Ascending aorta (tissue), 2 donors: ENCODE measurements around the gene IRAK1BP1. TPM values are rescaled to one million over a fixed set of nuclear protein-coding genes. Genes with fewer than 3 reads are reported as not detected.
"Not testable (repeated sequence)": the region's sequence is repeated elsewhere in the genome, so short reads cannot be mapped to it uniquely, and the experiment has no call there.

ENCODE experiments used
- DNase-seq, 2 donors: peaks; one replicate each; pipeline ENCODE4 v3.0.0-alpha.2; 2019; ENCODE audit warnings: low spot score in 2 of 2
- H3K27ac ChIP-seq, 2 donors: fragments of 200-600 bp; sonication (generic); one replicate each; pipeline ENCODE4 v1.5.1; 2016 to 2017; ENCODE audit warnings: mild to moderate bottlenecking in 1 of 2
- H3K27me3 ChIP-seq: fragments of 200-600 bp; sonication (generic); one replicate; pipeline ENCODE4 v1.5.1; 2017
- H3K36me3 ChIP-seq, 2 donors: fragments of 200-600 bp; sonication (generic); one replicate each; pipeline ENCODE4 v1.5.1; 2016
- H3K4me1 ChIP-seq, 2 donors: fragments of 200-600 bp; sonication (generic); one replicate each; pipeline ENCODE4 v1.5.1; 2016 to 2017; ENCODE audit warnings: mild to moderate bottlenecking in 1 of 2
- H3K4me3 ChIP-seq, 2 donors: fragments of 200-600 bp; sonication (generic); one replicate each; pipeline ENCODE4 v1.5.1; 2016 to 2017; ENCODE audit warnings: mild to moderate bottlenecking in 1 of 2
- H3K9me3 ChIP-seq, 2 donors: fragments of 200-600 bp; sonication (generic); one replicate each; pipeline ENCODE4 v1.5.1; 2016
- CTCF ChIP-seq, 3 experiments: fragments of 200-600 bp in 2 of 3; fragments of 450-650 bp in 1 of 3; sonication (generic) in 2 of 3; IDR thresholded peaks; one replicate each; pipeline ENCODE4 v1.5.1; 2016 to 2019; ENCODE audit warnings: antibody characterized with exemption in 3 of 3, mild to moderate bottlenecking in 1 of 3, moderate library complexity in 1 of 3
- intact Hi-C: fragments of 100-400 bp; cut with DNase I; formaldehyde crosslinking; loops from one replicate; pipeline ENCODE4 v1.15.1; 2023
- total RNA-seq: library from RNA; depleted of rRNA; stranded (reverse); fragments of >200 nt; gene quantifications from one replicate; pipeline ENCODE4 v1.1.0, GENCODE V29; 2016

Gene IRAK1BP1
- total RNA-seq, 1 donor from 2014 or later = 2.7 TPM

GRCh38 chr6:78863576-78863975 lies 3.8 kb upstream of the IRAK1BP1 start:
- no peak for TF ChIP-seq CTCF (IDR thresholded peaks at IDR 0.05)
- Histone ChIP-seq H3K27me3 (no peaks in the 10 kb centered on the region), H3K9me3 (no peaks in the 10 kb centered on the region), H3K4me1 (peaks cover 0 to 2% of the 10 kb centered on the region in 2 donors), H3K27ac (no peak overlapping the region), H3K4me3 (no peak overlapping the region), H3K36me3 (no peaks in the 10 kb centered on the region)
- DNase-seq = no peak
- intact Hi-C loops = no loop called here

- intact Hi-C loops = no loop called here
- Histone ChIP-seq H3K9me3 (no peaks in the 10 kb centered on the region), H3K36me3 (no peaks in the 10 kb centered on the region), H3K4me1 (peaks cover 0 to 2% of the 10 kb centered on the region in 2 donors), H3K27me3 (no peaks in the 10 kb centered on the region), H3K27ac (no peak overlapping the region), H3K4me3 (no peak overlapping the region)
- TF ChIP-seq CTCF (IDR thresholded peaks at IDR 0.05) = no peak
- no peak for DNase-seq
Observed at GRCh38 chr6:78864957-78865356, 2.4 kb upstream of the IRAK1BP1 start.

GRCh38 chr6:78867020-78867369 lies 356 bp upstream of the IRAK1BP1 start:
- peaks cover 0 to 2% of the 10 kb centered on the region in 2 donors for H3K4me1 ChIP-seq
- H3K9me3 ChIP-seq = no peaks in the 10 kb centered on the region
- no peak overlapping the region for H3K27ac ChIP-seq
- no peak for TF ChIP-seq CTCF (IDR thresholded peaks at IDR 0.05)
- H3K27me3 ChIP-seq = no peaks in the 10 kb centered on the region
- DNase-seq = no peak
- H3K4me3 ChIP-seq = peak overlapping the region; percentile 88 to 92
- intact Hi-C loops = no loop called here
- no peaks in the 10 kb centered on the region for H3K36me3 ChIP-seq

- peaks cover 0 to 2% of the 10 kb centered on the region in 2 donors for H3K4me1 ChIP-seq
- H3K4me3 ChIP-seq = peak overlapping the region; percentile 88 to 92
- DNase-seq = no peak
- H3K9me3 ChIP-seq = no peaks in the 10 kb centered on the region
- intact Hi-C loops = no loop called here
- H3K27me3 ChIP-seq = no peaks in the 10 kb centered on the region
- H3K36me3 ChIP-seq = no peaks in the 10 kb centered on the region
- no peak for TF ChIP-seq CTCF (IDR thresholded peaks at IDR 0.05)
- H3K27ac ChIP-seq = no peak overlapping the region
Observed at GRCh38 chr6:78868116-78868515, 765 bp downstream of the IRAK1BP1 start.

GRCh38 chr6:78875505-78875904 lies 8.2 kb downstream of the IRAK1BP1 start:
- intact Hi-C loops = no loop called here
- TF ChIP-seq CTCF (IDR thresholded peaks at IDR 0.05) = no peak

GRCh38 chr6:78883651-78884050 lies 16.3 kb downstream of the IRAK1BP1 start:
- DNase-seq = no peak
- peaks cover 0 to 3% of the 10 kb centered on the region in 2 donors for H3K36me3 ChIP-seq
- TF ChIP-seq CTCF (IDR thresholded peaks at IDR 0.05) = no peak

More at GRCh38 chr6:78875505-78875904, 8.2 kb downstream of the IRAK1BP1 start:
- no peak for DNase-seq
- Histone ChIP-seq H3K36me3 (peaks cover 2 to 28% of the 10 kb centered on the region in 2 donors), H3K4me1 (no peaks in the 10 kb centered on the region), H3K9me3 (peaks cover 0 to 16% of the 10 kb centered on the region in 2 donors), H3K4me3 (no peak overlapping the region), H3K27me3 (no peaks in the 10 kb centered on the region), H3K27ac (no peak overlapping the region)

GRCh38 chr6:78889901-78890300 lies 22.6 kb downstream of the IRAK1BP1 start:
- intact Hi-C loops, DNase-seq: not testable (repeated sequence)

More at GRCh38 chr6:78883651-78884050, 16.3 kb downstream of the IRAK1BP1 start:
- Histone ChIP-seq H3K27me3 (no peaks in the 10 kb centered on the region), H3K4me1 (no peaks in the 10 kb centered on the region), H3K9me3 (peaks cover 0 to 7% of the 10 kb centered on the region in 2 donors), H3K27ac (no peak overlapping the region), H3K4me3 (no peak overlapping the region)
- intact Hi-C loops = no loop called here

More at GRCh38 chr6:78889901-78890300, 22.6 kb downstream of the IRAK1BP1 start:
- H3K36me3 ChIP-seq, H3K9me3 ChIP-seq, H3K27ac ChIP-seq, H3K4me3 ChIP-seq, H3K27me3 ChIP-seq, H3K4me1 ChIP-seq: not testable (repeated sequence)
